GM19099 (cell line): ENCODE data around the gene LRIG1.

ENCODE experiments used
- POLR2A ChIP-seq: IDR thresholded peaks from 3 replicates; pipeline ENCODE4 v1.6.1; 2011; ENCODE audit warnings: low read depth; ENCODE audit not compliant: insufficient read length; ENCODE audit errors: extremely low read depth

LRIG1 gene

DNA sequence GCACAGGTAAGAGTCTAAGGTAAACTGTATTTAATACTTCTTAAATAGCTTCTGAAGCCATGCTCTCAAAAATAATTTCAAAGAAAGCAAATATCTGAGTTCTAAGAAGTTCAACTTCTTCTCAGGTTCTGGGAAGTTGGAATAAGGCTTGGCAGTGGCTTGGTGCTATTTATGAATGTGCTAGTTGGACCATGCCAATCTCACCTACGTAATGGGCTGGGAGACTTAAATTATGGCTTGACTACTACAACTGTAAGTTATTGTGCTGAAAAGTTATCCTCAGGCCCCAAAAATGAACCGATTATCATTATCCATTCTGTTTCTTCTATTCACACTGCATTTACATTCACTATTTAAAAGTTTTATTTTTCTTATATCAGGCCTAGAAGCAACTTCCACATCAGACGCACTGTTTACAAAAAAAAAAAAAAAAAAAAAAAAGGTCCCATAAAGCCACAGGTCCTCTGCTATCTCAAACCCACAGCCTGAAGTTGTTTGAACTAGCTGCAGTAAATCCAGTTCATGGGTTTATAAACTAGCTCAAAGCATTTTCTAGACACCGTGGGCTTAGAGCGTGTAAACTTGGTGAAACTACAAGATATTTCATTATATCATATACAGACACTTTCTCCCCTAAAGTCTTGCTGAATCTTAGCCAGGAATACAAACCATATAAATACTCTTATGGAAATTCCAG is 3.4 kb downstream of the LRIG1 start:
- TF ChIP-seq POLR2A = no peak

DNA sequence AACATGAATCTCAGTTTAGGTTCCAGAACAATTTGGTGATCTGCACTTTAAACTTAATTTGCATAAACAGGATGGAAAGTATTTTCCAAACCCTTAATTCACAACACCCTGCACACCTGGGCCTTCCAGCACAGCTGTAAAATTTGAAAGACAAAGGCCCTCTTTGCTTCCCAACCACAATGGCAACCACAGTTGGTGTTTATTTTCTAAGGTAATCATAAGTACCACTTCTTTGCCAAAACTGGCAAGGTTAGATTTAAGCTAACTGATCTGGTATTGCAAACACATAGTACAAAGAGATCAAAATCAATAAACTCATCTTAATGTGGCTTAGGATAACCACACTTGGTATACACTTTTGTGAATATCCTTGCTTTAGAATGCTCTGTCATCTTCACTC is 4.1 kb downstream of the LRIG1 start:
- no peak for TF ChIP-seq POLR2A

- TF ChIP-seq POLR2A = no peak
Observed at GRCh38 chr3:66496301-66496700, 4.5 kb downstream of the LRIG1 start.

DNA sequence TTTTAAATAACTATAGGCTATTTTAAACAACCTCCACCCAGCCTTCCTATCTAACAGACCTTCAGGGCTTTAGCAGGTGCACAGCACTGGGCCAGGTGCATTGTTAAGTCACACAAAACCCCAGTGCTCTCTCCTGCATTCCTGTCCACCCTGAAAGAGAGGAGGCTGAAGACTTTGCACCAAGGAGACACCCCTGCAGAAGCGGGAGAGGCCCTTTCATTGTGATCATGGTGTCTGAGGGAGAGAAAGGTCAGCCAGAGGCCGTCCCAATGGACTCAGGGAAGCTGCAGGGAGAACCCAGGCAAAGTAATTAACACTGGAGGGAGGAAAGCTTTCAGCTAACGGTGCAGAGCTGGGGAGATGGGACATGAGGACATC is 5.2 kb downstream of the LRIG1 start:
- no peak for TF ChIP-seq POLR2A

GRCh38 chr3:66494959-66495667 is 5.7 kb downstream of the LRIG1 start:
- TF ChIP-seq POLR2A = no peak

DNA sequence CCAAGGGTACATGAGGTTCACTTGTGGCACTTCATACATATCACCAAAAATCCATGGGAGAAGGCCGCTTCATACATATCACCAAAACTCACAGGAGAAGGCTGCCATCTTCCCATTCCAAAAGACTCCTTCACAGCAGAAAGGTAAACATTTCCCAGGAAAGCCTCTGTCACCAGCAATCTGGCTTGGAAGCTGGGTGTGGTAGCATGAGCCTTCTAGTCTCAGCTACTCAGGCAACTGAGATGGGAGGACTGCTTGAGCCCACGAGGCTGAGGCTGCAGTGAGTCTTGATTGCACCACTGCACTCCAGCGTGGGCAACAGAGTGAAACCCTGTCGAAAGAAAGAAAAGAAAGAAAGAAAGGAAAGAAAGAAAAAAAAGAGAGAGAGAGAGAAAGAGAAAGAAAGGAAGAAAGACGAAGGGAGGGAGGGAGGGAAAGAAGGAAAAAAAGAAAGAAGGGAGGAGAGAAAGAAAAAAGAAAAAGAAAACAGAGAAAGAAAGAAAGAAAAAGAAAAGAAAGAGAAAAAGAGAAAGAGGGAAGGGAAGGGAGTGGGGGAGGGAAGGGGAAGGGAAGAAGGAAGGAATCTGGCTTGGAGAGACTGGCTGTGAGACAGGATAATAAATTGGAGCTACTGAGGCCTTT is 7.2 kb downstream of the LRIG1 start:
- TF ChIP-seq POLR2A = no peak

GRCh38 chr3:66492672-66493071 is 8.2 kb downstream of the LRIG1 start:
- TF ChIP-seq POLR2A = no peak

DNA sequence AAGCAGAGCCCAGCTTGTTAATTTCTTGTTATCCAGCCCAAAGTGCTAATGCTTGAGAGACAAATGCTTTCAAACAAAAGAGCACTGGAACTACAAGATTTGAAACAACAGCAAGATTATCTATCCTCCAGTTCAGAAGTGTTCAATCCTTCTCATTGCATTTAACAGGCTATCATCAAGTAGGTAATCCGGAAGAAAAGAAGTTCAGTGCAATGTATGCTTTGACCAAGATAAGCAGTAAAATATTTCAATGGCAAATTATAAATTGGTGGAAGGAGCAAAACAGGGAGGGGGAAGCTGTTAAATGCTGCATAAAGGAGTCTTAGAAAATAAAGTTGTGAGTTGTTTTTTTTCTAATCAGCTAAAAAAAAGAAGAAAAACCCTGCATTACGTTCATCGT is 8.8 kb downstream of the LRIG1 start:
- TF ChIP-seq POLR2A = no peak

GRCh38 chr3:66490984-66491383 is 9.8 kb downstream of the LRIG1 start:
- no peak for TF ChIP-seq POLR2A

DNA sequence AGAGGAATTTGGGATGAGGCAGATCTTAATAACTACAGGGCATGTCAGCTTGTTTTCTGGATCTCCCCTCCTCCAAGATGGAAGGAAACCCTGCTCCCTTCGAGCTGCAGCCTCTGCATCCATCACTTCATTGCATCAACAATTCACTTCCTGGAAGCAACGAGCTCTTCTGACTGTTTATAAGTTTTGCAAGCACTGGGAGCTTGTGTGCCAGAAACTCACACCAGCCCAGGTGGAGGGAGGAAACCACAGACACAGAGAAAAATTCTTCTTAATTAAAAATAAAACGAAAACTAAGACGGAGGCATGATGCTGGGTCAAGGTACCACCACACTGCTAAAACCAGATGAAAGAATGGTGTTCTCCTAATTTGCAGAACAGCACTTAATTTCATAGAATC is 10.6 kb downstream of the LRIG1 start:
- no peak for TF ChIP-seq POLR2A

DNA sequence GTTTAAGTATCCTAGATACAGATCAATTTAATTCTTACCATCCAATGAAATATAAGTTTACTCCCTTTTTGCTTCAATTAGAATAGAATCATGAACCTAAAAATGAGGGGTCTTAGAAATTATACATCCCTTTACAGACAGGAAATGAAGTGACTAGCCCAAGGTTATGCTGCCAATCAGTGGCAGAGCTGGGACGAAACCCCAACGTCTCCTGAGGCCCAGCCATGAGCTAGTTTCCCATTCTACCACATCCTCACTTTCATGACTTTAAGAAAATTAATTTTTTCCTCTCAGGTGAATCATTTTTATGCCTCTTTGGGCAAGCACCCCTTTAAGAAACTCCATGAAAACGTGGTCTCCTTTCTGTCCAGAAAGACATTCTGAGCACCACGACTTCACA is 11.2 kb downstream of the LRIG1 start:
- no peak for TF ChIP-seq POLR2A

DNA sequence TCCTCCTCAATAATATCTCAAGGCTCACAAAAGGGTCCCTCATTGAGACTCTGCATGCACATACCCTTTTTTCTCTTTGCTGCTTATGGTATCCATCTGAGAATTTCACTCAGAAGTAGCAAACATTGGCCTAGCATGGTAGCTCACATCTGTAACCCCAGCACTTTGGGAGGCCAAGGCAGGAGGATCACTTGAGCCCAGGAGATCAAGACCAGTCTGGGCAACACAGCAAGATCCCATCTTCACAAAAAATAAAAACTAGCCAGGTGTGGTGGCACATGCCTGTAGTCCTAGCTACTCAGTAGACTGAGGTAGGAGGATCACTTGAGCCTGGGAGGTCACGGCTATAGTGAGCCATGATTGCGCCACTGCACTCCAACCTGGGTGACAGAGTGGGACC is 11.7 kb downstream of the LRIG1 start:
- no peak for TF ChIP-seq POLR2A

DNA sequence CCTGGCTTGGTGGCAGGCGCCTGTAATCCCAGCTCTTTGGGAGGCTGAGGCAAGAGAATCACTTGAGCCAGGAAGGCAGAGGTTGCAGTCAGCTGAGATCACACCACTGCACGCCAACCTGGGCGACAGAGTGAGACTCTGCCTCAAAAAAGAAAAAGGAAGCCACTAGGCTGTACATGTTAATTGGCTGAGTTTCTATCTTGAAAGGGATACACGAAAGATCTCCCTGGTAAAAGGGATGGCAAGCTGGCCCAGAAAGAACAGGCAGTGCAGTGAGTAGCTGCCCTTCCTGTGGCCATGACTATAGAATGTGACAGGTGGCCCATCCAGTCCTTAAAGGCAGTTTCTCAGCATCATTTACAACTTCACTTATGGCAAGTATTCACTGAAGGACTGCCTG is 12.3 kb downstream of the LRIG1 start:
- TF ChIP-seq POLR2A = no peak

DNA sequence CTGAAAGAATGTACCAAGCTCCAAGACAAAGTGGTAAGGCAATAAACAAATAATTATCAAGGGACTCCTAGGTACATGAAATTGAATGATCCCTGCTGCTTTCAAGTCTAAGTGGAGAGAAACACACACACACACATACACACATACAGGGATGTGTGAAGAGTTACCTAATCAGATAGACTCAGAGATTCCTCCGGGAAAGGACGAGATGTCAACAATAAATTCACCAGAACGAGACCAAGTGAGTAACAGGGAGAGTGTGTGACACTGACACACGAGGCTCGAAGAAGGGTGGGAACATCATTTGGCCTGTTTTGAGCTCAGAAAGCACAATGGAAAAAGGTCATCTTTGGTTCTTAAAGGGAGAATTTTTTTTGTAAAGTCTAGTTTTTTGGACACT is 13.4 kb downstream of the LRIG1 start:
- TF ChIP-seq POLR2A = no peak

DNA sequence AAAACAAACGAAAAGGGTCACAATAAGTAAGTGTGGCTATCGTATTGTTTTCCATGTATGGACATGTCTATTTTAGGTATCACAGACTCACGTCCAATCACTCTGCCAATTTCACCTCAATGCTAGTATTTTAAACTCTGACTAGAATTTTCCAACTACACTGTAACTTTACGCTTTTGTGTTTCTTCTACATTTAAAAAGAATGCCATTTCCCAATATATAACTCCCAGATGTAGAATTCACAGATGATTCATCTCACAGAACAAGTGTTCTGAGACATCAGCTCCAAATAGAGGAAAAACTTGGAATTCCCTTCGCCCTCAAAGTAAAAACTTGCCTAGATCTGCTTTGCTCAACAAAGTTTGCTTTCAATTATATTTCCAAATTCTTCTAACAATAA is 14.2 kb downstream of the LRIG1 start:
- no peak for TF ChIP-seq POLR2A

DNA sequence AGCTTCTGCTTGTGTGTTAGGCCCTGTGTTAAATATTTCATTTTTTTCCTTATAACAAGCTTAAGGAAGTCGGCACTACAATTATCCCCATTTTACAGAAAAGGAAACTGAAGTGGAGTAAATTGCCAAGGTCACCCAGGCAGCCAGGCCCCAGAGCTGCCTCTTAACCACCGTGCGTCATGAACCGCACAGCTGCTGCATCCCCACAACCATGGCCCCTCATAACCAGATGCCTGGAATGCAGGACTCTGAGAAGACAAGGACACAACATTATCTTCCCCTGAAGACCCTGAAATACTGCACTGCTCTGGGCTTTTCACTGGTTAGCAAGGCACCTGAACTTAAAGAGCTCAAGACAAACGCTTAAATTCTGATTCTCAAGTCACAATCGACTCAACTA is 14.6 kb downstream of the LRIG1 start:
- TF ChIP-seq POLR2A = no peak
